Endodermal cell (in vitro differentiated cells): ENCODE measurements around the gene A4GALT. TPM values are rescaled to one million over a fixed set of nuclear protein-coding genes. Genes with fewer than 3 reads are reported as not detected.

Experiments
- DNase-seq: peaks from one replicate; pipeline ENCODE4 v3.0.0-alpha.2; 2017
- H3K27ac ChIP-seq: 2 replicates; pipeline ENCODE4 v1.5.1; 2013; ENCODE audit warnings: mild to moderate bottlenecking, low read depth, low read length, moderate library complexity
- H3K27me3 ChIP-seq: 2 replicates; pipeline ENCODE4 v1.6.1; 2013; ENCODE audit warnings: mild to moderate bottlenecking, low read length, moderate library complexity; ENCODE audit not compliant: insufficient read depth, control insufficient read depth, poor library complexity, severe bottlenecking
- H3K36me3 ChIP-seq: 2 replicates; pipeline ENCODE4 v1.7.0; 2013; ENCODE audit warnings: mild to moderate bottlenecking, low read length, moderate library complexity; ENCODE audit not compliant: control insufficient read depth, insufficient read depth
- H3K4me1 ChIP-seq: one replicate; pipeline ENCODE4 v1.7.0; 2013; ENCODE audit warnings: low read length; ENCODE audit not compliant: control insufficient read depth, insufficient read depth
- H3K4me3 ChIP-seq: 2 replicates; pipeline ENCODE4 v1.5.1; 2013; ENCODE audit warnings: mild to moderate bottlenecking, low read length, moderate library complexity
- H3K9ac ChIP-seq: 2 replicates; pipeline ENCODE4 v1.6.1; 2013; ENCODE audit warnings: mild to moderate bottlenecking, low read length, moderate library complexity; ENCODE audit not compliant: poor library complexity, severe bottlenecking; ENCODE audit errors: extremely low read depth
- H3K9me3 ChIP-seq: 2 replicates; pipeline ENCODE4 v1.6.1; 2013; ENCODE audit warnings: mild to moderate bottlenecking, low read length, moderate library complexity; ENCODE audit not compliant: control insufficient read depth
- H3K27ac Mint-ChIP-seq: 2 replicates; pipeline ENCODE4 v1.8.0; 2020; ENCODE audit warnings: mixed read lengths
- H3K27me3 Mint-ChIP-seq: 2 replicates; pipeline ENCODE4 v1.8.0; 2021; ENCODE audit warnings: mild to moderate bottlenecking, mixed read lengths; ENCODE audit not compliant: insufficient read depth
- H3K36me3 Mint-ChIP-seq: 2 replicates; pipeline ENCODE4 v1.8.0; 2020; ENCODE audit warnings: low read depth, mixed read lengths
- H3K4me1 Mint-ChIP-seq: 2 replicates; pipeline ENCODE4 v1.8.0; 2020; ENCODE audit warnings: mixed read lengths
- H3K4me3 Mint-ChIP-seq: 2 replicates; pipeline ENCODE4 v1.8.0; 2020; ENCODE audit warnings: mild to moderate bottlenecking, moderate library complexity, mixed read lengths
- H3K9me3 Mint-ChIP-seq: 2 replicates; pipeline ENCODE4 v1.8.0; 2020; ENCODE audit warnings: mild to moderate bottlenecking, mixed read lengths
- WGBS, 2 experiments: methylation state at CpG; one replicate each; pipeline versions ENCODE4 v1.1.5 to v1.1.7; 2013; ENCODE audit warnings: missing lambda C conversion rate in 2 of 2, mixed read lengths in 1 of 2; ENCODE audit not compliant: insufficient coverage in 1 of 2, insufficient read length in 1 of 2; 5-methylcytosine and 5-hydroxymethylcytosine counted together
- long read RNA-seq, 4 experiments: library from polyadenylated mRNA in 2 of 4; library from RNA in 1 of 4; library from capped mRNA in 1 of 4; stranded (forward) in 3 of 4; unstranded in 1 of 4; transcript quantifications; one replicate each; pipeline ENCODE4 v2.0.0, GENCODE V29; 2020 to 2021; ENCODE audit warnings: inconsistent platforms in 1 of 4
- polyA plus RNA-seq, 2 experiments: library from polyadenylated mRNA; stranded (reverse); fragments of 50-300 nt; gene quantifications; one replicate each; pipeline ENCODE4 v1.2.3, GENCODE V29; 2013
- total RNA-seq, 2 donors: library from RNA; stranded (reverse); fragmentation: NEBNext Ultra II Directional in 1 of 2; extraction: Animal tissue kit (Norgen Biotek cat#: 25700) in 1 of 2; gene quantifications; 2 replicates in 1 of 2; 3 replicates in 1 of 2; pipeline ENCODE4 v1.2.1, GENCODE V29; 2021
- TF ChIP-seq, protein P1 (sequence below): fragments of 200-600 bp; sonication (generic); conservative IDR thresholded peaks from 2 replicates; pipeline ENCODE4 v1.5.0; 2021; ENCODE audit warnings: antibody characterized with exemption, mild to moderate bottlenecking

The A4GALT gene, protein sequence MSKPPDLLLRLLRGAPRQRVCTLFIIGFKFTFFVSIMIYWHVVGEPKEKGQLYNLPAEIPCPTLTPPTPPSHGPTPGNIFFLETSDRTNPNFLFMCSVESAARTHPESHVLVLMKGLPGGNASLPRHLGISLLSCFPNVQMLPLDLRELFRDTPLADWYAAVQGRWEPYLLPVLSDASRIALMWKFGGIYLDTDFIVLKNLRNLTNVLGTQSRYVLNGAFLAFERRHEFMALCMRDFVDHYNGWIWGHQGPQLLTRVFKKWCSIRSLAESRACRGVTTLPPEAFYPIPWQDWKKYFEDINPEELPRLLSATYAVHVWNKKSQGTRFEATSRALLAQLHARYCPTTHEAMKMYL
- 1 to 10 TPM; 5.3 to 7.7 TPM for total RNA-seq
- polyA plus RNA-seq (2013, experiment 1 of 2) = 2.0 TPM
- 1.7 TPM for polyA plus RNA-seq (2013, experiment 2 of 2)
- long read RNA-seq, experiment 1 = 0 reads
- long read RNA-seq, experiment 2, partial matches to known transcripts = 0 of 4 reads
- long read RNA-seq, experiment 2, other reads (novel, unspliced or antisense) = 0 of 4 reads
- long read RNA-seq, experiment 3, transcript A4GALT-206 (3 exons, 2,141 nt) = major isoform, 12 of 20 reads
- long read RNA-seq, experiment 3, partial matches to known transcripts = 2 of 20 reads
- long read RNA-seq, experiment 3, other reads (novel, unspliced or antisense) = 3 of 20 reads
- long read RNA-seq, experiment 4, partial matches to known transcripts = 0 of 2 reads
- long read RNA-seq, experiment 4, other reads (novel, unspliced or antisense) = 1 of 2 reads

DNA sequence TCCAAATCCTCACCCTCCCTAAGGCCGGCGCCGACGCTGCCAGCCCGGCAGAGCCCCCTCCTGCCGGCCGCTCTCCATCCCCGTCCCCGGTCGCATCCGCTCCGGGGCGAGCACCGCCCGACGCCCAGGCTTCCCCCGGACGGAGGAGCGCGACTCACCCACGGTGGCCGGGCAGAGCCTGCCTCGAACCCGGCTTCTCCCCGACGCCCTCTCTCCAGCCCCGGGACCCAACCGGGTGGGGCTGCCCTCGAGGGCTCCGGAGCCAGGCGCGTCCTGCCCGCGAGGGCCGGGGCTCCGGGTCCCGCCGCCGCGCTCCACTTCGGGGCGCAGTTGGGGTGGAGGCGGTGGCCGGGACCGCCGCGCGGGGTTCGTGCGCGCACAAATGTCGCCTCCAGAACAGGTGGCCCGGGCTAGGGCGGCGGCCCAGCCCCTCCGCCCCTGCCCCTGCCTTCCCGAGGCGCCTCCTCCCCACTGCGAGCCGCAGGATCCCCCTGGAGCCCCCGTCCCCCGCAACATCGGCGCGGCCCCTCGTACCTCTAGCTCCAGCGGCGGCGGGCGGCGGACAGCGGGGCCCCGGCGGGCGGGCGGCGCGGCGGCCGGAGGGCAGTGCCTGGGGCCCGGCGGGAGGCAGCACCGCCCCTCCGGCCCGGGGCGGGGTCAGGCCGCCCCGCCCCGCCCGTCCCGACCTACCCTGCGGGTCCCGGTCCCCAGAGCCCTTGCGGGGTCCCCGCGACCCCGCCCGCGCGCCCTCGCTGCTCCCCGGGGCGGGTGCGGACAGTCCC lies at the start of gene A4GALT:
Gene A4GALT, minus strand, starts transcription at position 608 of the 782 bp plus-strand sequence. CDS start 26,919 bp downstream, outside the sequence.
- TF ChIP-seq, protein P1, sequence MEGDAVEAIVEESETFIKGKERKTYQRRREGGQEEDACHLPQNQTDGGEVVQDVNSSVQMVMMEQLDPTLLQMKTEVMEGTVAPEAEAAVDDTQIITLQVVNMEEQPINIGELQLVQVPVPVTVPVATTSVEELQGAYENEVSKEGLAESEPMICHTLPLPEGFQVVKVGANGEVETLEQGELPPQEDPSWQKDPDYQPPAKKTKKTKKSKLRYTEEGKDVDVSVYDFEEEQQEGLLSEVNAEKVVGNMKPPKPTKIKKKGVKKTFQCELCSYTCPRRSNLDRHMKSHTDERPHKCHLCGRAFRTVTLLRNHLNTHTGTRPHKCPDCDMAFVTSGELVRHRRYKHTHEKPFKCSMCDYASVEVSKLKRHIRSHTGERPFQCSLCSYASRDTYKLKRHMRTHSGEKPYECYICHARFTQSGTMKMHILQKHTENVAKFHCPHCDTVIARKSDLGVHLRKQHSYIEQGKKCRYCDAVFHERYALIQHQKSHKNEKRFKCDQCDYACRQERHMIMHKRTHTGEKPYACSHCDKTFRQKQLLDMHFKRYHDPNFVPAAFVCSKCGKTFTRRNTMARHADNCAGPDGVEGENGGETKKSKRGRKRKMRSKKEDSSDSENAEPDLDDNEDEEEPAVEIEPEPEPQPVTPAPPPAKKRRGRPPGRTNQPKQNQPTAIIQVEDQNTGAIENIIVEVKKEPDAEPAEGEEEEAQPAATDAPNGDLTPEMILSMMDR = no peak
- H3K27ac ChIP-seq = no peak within 1 kb of the TSS
- Mint-ChIP-seq H3K4me3 (peak within 1 kb of the TSS; percentile 70), H3K36me3 (no peaks in the 10 kb centered on the region), H3K4me1 (peaks cover 20% of the 10 kb centered on the region), H3K27me3 (peaks cover 51% of the 10 kb centered on the region), H3K27ac (no peak within 1 kb of the TSS), H3K9me3 (no peaks in the 10 kb centered on the region)
- no peak within 1 kb of the TSS for H3K9ac ChIP-seq
- no peaks in the 10 kb centered on the region for H3K9me3 ChIP-seq
- peak; percentile 75 for DNase-seq
- H3K36me3 ChIP-seq = no peaks in the 10 kb centered on the region
- no peaks in the 10 kb centered on the region for H3K4me1 ChIP-seq
- WGBS, 2 experiments = 0% methylated on average over 8 to 94 of the region's 104 CpGs
- H3K4me3 ChIP-seq = peak within 1 kb of the TSS; percentile 75
- H3K27me3 ChIP-seq = peaks cover 43% of the 10 kb centered on the region

DNA sequence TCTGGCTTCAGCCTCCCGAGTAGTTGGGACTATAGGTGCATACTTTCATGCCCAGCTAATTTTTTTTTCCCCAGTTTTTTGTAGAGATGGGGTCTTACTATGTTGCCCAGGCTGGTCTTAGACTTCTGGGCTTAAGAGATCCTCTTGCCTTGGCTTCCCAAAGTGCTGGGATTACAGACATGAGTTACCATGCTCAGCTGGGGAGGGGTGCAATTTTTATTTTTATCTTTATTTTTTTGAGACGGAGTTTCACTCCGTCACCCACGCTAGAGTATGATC lies 49.7 kb upstream of the A4GALT start:
- whole genome bisulfite sequencing, 2 experiments = 82 to 87% methylated on average over 4 of the region's 4 CpGs
- Histone ChIP-seq H3K27me3 (no peaks in the 10 kb centered on the region), H3K27ac (no peak overlapping the region), H3K4me1 (peaks cover 4% of the 10 kb centered on the region), H3K9ac (no peak overlapping the region), H3K4me3 (no peak overlapping the region), H3K9me3 (no peaks in the 10 kb centered on the region), H3K36me3 (no peaks in the 10 kb centered on the region)
- no peaks in the 10 kb centered on the region for H3K9me3 Mint-ChIP-seq
- no peaks in the 10 kb centered on the region for H3K27me3 Mint-ChIP-seq
- no peak for DNase-seq
- no peak overlapping the region for H3K27ac Mint-ChIP-seq
- TF ChIP-seq, protein P1 = no peak
- no peak overlapping the region for H3K4me3 Mint-ChIP-seq
- peaks cover 8% of the 10 kb centered on the region for H3K4me1 Mint-ChIP-seq
- no peaks in the 10 kb centered on the region for H3K36me3 Mint-ChIP-seq

DNA sequence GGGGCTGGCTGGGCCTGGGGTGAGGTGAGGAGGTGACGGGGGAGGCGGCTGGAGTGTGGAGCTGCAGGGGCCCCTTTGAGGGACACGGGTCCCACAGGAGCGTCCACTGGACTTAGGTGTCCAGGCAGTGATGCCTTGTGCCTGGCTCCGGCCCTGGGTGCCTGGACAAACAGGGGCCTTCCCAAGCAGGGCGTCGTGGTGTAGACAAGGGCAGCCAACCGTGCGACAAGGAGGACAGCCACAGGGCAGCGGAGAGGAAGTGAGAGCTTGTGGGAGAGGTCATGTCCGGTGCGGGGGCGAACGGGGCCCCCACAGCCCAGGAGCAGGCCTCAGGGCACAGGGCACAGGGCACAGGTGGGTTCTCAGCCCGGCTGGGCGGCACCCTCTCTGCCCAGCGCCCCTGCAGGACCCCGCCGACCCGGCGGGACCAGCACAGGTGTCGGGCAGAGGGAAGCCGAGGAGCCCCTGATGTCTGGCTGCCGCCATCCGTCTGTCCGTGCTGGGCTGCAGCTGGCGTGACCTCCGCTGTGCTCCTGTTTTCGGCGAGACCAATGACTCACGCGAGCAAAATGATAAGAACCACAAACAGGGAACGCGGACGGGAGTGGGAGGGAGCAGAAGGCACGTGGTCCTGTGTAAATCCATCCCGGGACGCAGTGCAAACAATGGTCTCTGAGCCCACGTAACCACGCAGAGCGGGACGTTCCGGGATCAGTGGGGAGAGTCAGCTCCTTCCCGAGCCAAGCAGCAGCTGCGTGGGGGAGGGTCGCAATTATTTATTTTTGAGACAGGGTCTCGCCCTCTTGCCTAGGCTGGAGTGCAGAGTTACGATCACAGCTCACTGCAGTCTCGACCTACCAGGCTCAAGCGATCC lies 49.1 kb upstream of the A4GALT start:
- Histone ChIP-seq H3K4me3 (no peak overlapping the region), H3K9ac (no peak overlapping the region), H3K36me3 (no peaks in the 10 kb centered on the region), H3K9me3 (no peaks in the 10 kb centered on the region), H3K27me3 (no peaks in the 10 kb centered on the region), H3K4me1 (peaks cover 4% of the 10 kb centered on the region), H3K27ac (no peak overlapping the region)
- TF ChIP-seq, protein P1 = no peak
- no peak overlapping the region for H3K4me3 Mint-ChIP-seq
- no peak for DNase-seq
- H3K36me3 Mint-ChIP-seq = no peaks in the 10 kb centered on the region
- peaks cover 8% of the 10 kb centered on the region for H3K4me1 Mint-ChIP-seq
- H3K27ac Mint-ChIP-seq = no peak overlapping the region
- H3K27me3 Mint-ChIP-seq = no peaks in the 10 kb centered on the region
- H3K9me3 Mint-ChIP-seq = no peaks in the 10 kb centered on the region
- 85 to 88% methylated on average over 32 to 50 of the region's 50 CpGs for WGBS, 2 experiments
